Lower leg skin (tissue), 4 donors: ENCODE data around the gene PRKAR1A. TPM values are rescaled to one million over a fixed set of nuclear protein-coding genes. Genes with fewer than 3 reads are reported as not detected.

Experiments used
- DNase-seq, 2 donors: peaks; one replicate each; pipeline ENCODE4 v3.0.0-alpha.2; 2019; ENCODE audit warnings: low spot score in 2 of 2
- H3K4me3 ChIP-seq: fragments of 200-600 bp; sonication (generic); 2 replicates; pipeline ENCODE4 v1.5.1; 2017; ENCODE audit warnings: mild to moderate bottlenecking, low read depth; ENCODE audit not compliant: poor library complexity, severe bottlenecking
- POLR2A ChIP-seq, 2 donors: fragments of 450-650 bp; IDR thresholded peaks; one replicate each; pipeline ENCODE4 v1.6.1; 2016 to 2017; ENCODE audit warnings: antibody characterized with exemption in 2 of 2, mild to moderate bottlenecking in 1 of 2, moderate library complexity in 1 of 2
- WGBS, 2 donors: methylation state at CpG; one replicate each; pipeline ENCODE4 v1.1.5; 2018; 5-methylcytosine and 5-hydroxymethylcytosine counted together
- intact Hi-C: fragments of 100-400 bp; cut with DNase I; formaldehyde crosslinking; loops from one replicate; pipeline ENCODE4 v1.15.0; 2023; ENCODE audit warnings: low total_unique reads
- total RNA-seq, 4 donors: library from RNA; depleted of rRNA; stranded (reverse); fragments of >200 nt; gene quantifications; one replicate each; pipeline ENCODE4 v1.1.0, GENCODE V29; 2016
- TF ChIP-seq, protein P1 (sequence below), 3 donors: fragments of 450-650 bp; IDR thresholded peaks; one replicate each; pipeline ENCODE4 v1.5.1; 2016; ENCODE audit warnings: antibody characterized with exemption in 3 of 3, mild to moderate bottlenecking in 3 of 3, moderate library complexity in 2 of 3

The PRKAR1A gene
- total RNA-seq, 4 donors from 2014 or later: 198 to 214 (median 207) TPM

DNA sequence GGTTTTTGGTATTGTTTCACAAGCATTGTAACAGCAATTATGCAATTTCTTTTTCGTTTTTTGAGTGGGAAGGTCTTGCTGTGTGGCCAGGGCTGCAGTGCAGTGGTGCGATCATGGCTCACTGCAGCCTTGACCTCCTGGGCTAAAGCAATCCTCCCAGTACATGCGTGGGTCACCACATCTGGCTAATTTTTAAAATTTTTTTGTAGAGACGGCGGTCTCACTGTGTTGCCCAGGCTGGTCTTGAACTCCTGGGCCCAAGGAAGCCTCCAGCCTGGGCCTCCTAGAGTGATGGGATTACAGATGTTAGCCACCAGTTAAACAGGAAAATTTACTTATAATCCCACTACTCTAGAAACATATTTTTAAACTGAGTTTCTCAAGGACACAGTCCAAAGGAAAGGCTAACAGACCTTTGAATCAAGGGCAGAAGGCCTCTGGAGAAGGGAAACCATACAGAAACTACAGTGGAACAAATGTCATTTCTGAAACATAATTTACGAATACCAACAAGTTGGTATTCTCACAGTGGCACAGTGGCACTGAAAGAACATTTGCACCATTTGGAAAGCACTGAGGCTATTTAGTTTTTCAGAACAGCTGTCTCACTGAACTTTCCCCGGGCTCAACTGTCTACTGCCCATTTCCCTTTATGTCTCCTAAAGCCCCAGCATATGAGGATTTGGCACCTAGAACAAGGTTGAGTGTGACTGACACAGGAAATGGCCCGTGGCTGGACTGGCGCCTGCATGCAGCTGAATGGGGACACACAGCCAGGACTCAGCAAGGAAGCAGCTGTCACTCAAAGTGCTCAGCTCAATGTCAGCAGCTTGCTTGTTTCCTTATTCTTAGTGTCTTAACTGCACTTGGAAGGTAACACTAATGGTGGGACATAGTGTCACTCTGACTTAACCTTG, 2.8 kb upstream of the PRKAR1A start:
- no peak for TF ChIP-seq POLR2A (IDR thresholded peaks at IDR 0.05)
- TF ChIP-seq, protein P1, sequence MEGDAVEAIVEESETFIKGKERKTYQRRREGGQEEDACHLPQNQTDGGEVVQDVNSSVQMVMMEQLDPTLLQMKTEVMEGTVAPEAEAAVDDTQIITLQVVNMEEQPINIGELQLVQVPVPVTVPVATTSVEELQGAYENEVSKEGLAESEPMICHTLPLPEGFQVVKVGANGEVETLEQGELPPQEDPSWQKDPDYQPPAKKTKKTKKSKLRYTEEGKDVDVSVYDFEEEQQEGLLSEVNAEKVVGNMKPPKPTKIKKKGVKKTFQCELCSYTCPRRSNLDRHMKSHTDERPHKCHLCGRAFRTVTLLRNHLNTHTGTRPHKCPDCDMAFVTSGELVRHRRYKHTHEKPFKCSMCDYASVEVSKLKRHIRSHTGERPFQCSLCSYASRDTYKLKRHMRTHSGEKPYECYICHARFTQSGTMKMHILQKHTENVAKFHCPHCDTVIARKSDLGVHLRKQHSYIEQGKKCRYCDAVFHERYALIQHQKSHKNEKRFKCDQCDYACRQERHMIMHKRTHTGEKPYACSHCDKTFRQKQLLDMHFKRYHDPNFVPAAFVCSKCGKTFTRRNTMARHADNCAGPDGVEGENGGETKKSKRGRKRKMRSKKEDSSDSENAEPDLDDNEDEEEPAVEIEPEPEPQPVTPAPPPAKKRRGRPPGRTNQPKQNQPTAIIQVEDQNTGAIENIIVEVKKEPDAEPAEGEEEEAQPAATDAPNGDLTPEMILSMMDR (IDR thresholded peaks at IDR 0.05): no peak
- DNase-seq: peak; percentile 43 to 88
- intact Hi-C loops: no loop called here
- no peak overlapping the region for H3K4me3 ChIP-seq
- WGBS, 2 donors: 61 to 68% methylated on average over 9 of the region's 9 CpGs

DNA sequence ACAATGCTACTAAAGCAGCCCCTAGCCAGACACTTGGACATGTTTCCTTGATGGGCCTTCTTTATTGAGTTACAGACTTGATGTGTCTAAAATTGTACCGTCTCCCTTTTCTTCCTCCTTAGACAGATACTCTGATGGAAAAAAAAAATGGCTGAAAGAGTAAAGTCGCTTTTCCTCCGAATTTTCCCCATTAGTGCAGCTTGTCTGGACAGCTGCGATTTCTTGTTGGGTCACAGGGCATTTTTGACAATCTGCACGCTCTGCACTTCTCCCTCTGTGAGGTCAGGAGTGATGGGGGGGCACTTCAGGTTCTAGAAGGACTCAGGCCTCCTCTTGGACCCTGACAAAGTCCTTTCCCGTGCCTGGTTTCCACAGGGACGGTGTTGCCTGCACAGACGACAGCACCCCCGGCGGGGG, 968 bp upstream of the PRKAR1A start:
- DNase-seq: peak in 1 of 2 donors; percentile 27
- WGBS, 2 donors: 4% methylated on average over 10 of the region's 10 CpGs
- H3K4me3 ChIP-seq: peak overlapping the region; percentile 92
- TF ChIP-seq, protein P1 (IDR thresholded peaks at IDR 0.05): no peak
- TF ChIP-seq POLR2A (IDR thresholded peaks at IDR 0.05): no peak
- intact Hi-C loops: no loop called here

DNA sequence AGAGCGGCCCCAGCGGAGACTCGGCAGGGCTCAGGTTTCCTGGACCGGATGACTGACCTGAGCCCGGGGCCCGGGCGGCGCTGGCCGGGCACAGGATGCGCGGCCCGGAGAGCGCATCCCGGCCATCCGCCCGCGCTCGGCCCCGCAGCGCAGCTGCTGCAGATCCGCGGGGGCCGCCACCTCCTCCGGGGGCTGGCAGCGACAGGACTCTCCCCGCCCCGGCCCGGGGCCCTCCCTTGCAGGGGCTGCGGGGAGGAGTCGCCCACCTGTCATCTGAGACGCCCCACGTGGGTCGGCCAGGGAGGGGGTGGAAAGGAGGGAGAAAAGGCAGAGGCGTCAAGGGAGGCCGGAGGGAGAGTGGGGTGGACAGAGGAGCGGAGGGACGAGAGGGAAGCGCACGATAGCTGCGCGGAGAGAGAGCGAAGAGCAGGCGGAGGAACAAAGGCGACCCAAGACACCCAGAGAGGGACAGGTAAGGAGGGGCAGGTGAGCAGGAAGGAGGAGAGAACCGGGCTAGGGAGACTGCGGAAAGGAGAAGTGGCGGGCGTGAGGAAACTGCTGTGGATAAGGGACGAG, 471 bp upstream of the PRKAR1A start:
- WGBS, 2 donors: 0 to 1% methylated on average over 39 to 48 of the region's 49 CpGs
- peak overlapping the region; percentile 92 for H3K4me3 ChIP-seq
- no peak for TF ChIP-seq POLR2A (IDR thresholded peaks at IDR 0.05)
- TF ChIP-seq, protein P1 (IDR thresholded peaks at IDR 0.05): no peak
- peak; percentile 56 to 94 for DNase-seq
- intact Hi-C loops: no loop called here

DNA sequence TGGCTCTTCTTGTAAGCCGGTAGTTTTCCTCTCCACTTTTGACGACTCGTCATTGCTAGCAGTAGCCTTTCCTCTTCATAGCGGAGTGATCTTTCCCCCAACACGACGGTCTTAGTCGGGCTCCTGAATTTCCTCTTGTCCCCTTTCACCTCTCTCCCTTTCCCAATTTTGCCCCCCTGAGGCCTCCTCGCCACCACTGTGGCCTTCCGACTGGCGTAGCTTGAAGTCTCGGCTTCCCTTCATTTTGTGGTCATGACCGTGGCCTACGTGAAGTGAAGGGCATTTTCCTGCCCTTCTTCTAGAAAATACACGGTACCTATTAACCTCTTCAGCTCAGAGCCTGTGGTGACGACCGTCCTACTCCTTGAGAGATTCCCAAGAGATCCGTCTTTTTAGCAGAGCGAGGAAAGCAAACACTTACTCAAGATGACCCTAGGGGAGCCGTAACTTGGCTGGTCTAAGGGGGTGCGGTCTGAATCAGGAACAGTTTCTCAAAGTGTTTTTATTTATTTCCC, 787 bp downstream of the PRKAR1A start:
- intact Hi-C loops: no loop called here
- H3K4me3 ChIP-seq: peak overlapping the region; percentile 92
- 0 to 1% methylated on average over 20 of the region's 20 CpGs for WGBS, 2 donors
- DNase-seq: peak; percentile 67 to 86
- no peak for TF ChIP-seq POLR2A (IDR thresholded peaks at IDR 0.05)
- TF ChIP-seq, protein P1 (IDR thresholded peaks at IDR 0.05): no peak

DNA sequence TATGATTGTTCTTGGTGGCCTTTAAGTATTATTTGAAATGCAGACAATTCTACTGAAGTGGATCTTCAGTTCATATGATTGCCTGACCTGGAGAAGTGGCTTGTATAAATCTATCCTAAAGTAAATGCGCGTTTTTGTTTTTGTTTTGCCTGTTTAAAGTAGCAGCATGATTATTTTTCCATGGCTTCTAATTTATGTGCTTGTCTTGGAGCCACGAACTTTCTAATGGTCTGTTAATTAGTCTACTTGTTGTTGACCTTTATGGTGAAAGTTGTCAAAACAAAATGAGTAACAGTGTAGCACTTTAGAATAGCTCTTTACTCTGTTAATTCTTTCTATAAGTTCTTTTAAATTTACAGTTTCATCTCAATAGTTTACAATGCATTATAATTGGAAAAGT, 1.7 kb downstream of the PRKAR1A start:
- TF ChIP-seq POLR2A (IDR thresholded peaks at IDR 0.05): no peak
- TF ChIP-seq, protein P1 (IDR thresholded peaks at IDR 0.05): no peak
- no peak overlapping the region for H3K4me3 ChIP-seq
- DNase-seq: no peak
- intact Hi-C loops: no loop called here
- WGBS, 2 donors: 8 to 13% methylated on average over 3 of the region's 3 CpGs
